Activated gamma-delta T cell treated with Interleukin-2 at 50 U/mL for 16 hours (primary cell): ENCODE results near the gene EFCAB5.
"Not testable (repeated sequence)": the region's sequence is repeated elsewhere in the genome, so short reads cannot be mapped to it uniquely, and the experiment has no call there.

Experiments used
- DNase-seq: peaks from one replicate; pipeline ENCODE4 v3.0.0-alpha.2; 2020

The EFCAB5 gene

GRCh38 chr17:29941334-29941733, at the start of gene EFCAB5:
Gene EFCAB5, plus strand, starts transcription at chr17:29941634. Its CDS starts 163 bp downstream, at chr17:29941797.
- no peak for DNase-seq

GRCh38 chr17:29892201-29892600, 49.2 kb upstream of the EFCAB5 start:
- no peak for DNase-seq

GRCh38 chr17:29897136-29897535, 44.3 kb upstream of the EFCAB5 start:
- DNase-seq = not testable (repeated sequence)

GRCh38 chr17:29903471-29903870, 38.0 kb upstream of the EFCAB5 start:
- DNase-seq = no peak

GRCh38 chr17:29905086-29905878, 36.2 kb upstream of the EFCAB5 start:
- DNase-seq = no peak

- DNase-seq = no peak
Observed at GRCh38 chr17:29905879-29906167, 35.6 kb upstream of the EFCAB5 start.

GRCh38 chr17:29906969-29907368, 34.5 kb upstream of the EFCAB5 start:
- DNase-seq = no peak

- DNase-seq = no peak
Observed at GRCh38 chr17:29909236-29910003, 32.0 kb upstream of the EFCAB5 start.

- DNase-seq = no peak
Observed at GRCh38 chr17:29911641-29912177, 29.7 kb upstream of the EFCAB5 start.

GRCh38 chr17:29914819-29915537, 26.5 kb upstream of the EFCAB5 start:
- no peak for DNase-seq

GRCh38 chr17:29918016-29918415, 23.4 kb upstream of the EFCAB5 start:
- DNase-seq = no peak

GRCh38 chr17:29918922-29919856, 22.2 kb upstream of the EFCAB5 start:
- DNase-seq = no peak

GRCh38 chr17:29924786-29925185, 16.6 kb upstream of the EFCAB5 start:
- no peak for DNase-seq

- no peak for DNase-seq
Observed at GRCh38 chr17:29927546-29927945, 13.9 kb upstream of the EFCAB5 start.

GRCh38 chr17:29929006-29929532, 12.4 kb upstream of the EFCAB5 start:
- no peak for DNase-seq

GRCh38 chr17:29929533-29930408, 11.7 kb upstream of the EFCAB5 start, which contains the start of gene SSH2:
Gene SSH2, minus strand, starts transcription at chr17:29930228. Its CDS starts 228 bp downstream, at chr17:29930000.
- DNase-seq = peak; percentile 85

- no peak for DNase-seq
Observed at GRCh38 chr17:29930409-29931010, 10.9 kb upstream of the EFCAB5 start.

- peak; percentile 70 for DNase-seq
Observed at GRCh38 chr17:29931231-29931932, 10.1 kb upstream of the EFCAB5 start.

GRCh38 chr17:29933379-29933778, 8.1 kb upstream of the EFCAB5 start:
- DNase-seq = no peak

- not testable (repeated sequence) for DNase-seq
Observed at GRCh38 chr17:29935909-29936308, 5.5 kb upstream of the EFCAB5 start.
